Naive thymus-derived CD8-positive, alpha-beta T cell (primary cell): Measurements from ENCODE around the gene WSCD2. TPM values are rescaled to one million over a fixed set of nuclear protein-coding genes. Genes with fewer than 3 reads are reported as not detected.
A peak's percentile ranks its signal among the peaks of the same experiment; 100 is the strongest.

Experiments used
- ATAC-seq, 2 donors: fragments of 150-1000 bp; cut with Tn5 transposase in 1 of 2; sonication (Bioruptor Pico), chemical (Tn5 transposase) in 1 of 2; 1 replicate in 1 of 2; 2 replicates in 1 of 2; pipeline ENCODE4 v1.10.0; 2021; ENCODE audit warnings: mild to moderate bottlenecking in 2 of 2, moderate library complexity in 2 of 2
- POLR2A ChIA-PET: fragments of 350-600 bp; sonication (Branson Sonifier 250); formaldehyde crosslinking; loops from one replicate; lab custom pipeline; 2021; ENCODE audit warnings: antibody characterized with exemption; lab: Charles Lee
- DNase-seq, 10 donors: peaks; one replicate each; pipeline versions ENCODE4 v3.0.0 to v3.0.0-alpha.2; 2020 to 2022
- H3K27ac Mint-ChIP-seq, 10 donors: one replicate each; pipeline ENCODE4 v1.8.0; 2020 to 2022; ENCODE audit warnings: mild to moderate bottlenecking in 10 of 10, mixed read lengths in 10 of 10, moderate library complexity in 4 of 10, inconsistent platforms in 1 of 10
- H3K27me3 Mint-ChIP-seq, 5 donors: one replicate each; pipeline ENCODE4 v1.8.0; 2021 to 2022; ENCODE audit warnings: mixed read lengths in 5 of 5
- H3K36me3 Mint-ChIP-seq, 3 donors: one replicate each; pipeline ENCODE4 v1.8.0; 2020 to 2022; ENCODE audit warnings: mixed read lengths in 3 of 3, mild to moderate bottlenecking in 2 of 3, inconsistent platforms in 1 of 3
- H3K4me1 Mint-ChIP-seq, 4 donors: one replicate each; pipeline ENCODE4 v1.8.0; 2021 to 2022; ENCODE audit warnings: mixed read lengths in 4 of 4
- H3K4me3 Mint-ChIP-seq, 10 donors: one replicate each; pipeline ENCODE4 v1.8.0; 2020 to 2022; ENCODE audit warnings: mild to moderate bottlenecking in 10 of 10, mixed read lengths in 10 of 10, moderate library complexity in 6 of 10, inconsistent platforms in 1 of 10
- H3K9me3 Mint-ChIP-seq, 9 donors: one replicate each; pipeline ENCODE4 v1.8.0; 2020 to 2022; ENCODE audit warnings: mixed read lengths in 9 of 9, mild to moderate bottlenecking in 3 of 9, inconsistent platforms in 1 of 9, moderate library complexity in 1 of 9
- polyA plus RNA-seq, 3 donors: library from polyadenylated mRNA; unstranded; fragments of 300-500 nt; fragmentation: Illumina TruSeq; gene quantifications; one replicate each; pipeline ENCODE4 v1.2.3, GENCODE V29; 2021
- total RNA-seq, 8 experiments: library from RNA in 2 of 8; stranded (reverse) in 2 of 8; gene quantifications; one replicate each; pipeline ENCODE4 v1.2.3 and lab custom pipeline; 2021 to 2026

Gene WSCD2
- total and polyA plus RNA-seq, 5 experiments from 2014 or later: not detected

DNA sequence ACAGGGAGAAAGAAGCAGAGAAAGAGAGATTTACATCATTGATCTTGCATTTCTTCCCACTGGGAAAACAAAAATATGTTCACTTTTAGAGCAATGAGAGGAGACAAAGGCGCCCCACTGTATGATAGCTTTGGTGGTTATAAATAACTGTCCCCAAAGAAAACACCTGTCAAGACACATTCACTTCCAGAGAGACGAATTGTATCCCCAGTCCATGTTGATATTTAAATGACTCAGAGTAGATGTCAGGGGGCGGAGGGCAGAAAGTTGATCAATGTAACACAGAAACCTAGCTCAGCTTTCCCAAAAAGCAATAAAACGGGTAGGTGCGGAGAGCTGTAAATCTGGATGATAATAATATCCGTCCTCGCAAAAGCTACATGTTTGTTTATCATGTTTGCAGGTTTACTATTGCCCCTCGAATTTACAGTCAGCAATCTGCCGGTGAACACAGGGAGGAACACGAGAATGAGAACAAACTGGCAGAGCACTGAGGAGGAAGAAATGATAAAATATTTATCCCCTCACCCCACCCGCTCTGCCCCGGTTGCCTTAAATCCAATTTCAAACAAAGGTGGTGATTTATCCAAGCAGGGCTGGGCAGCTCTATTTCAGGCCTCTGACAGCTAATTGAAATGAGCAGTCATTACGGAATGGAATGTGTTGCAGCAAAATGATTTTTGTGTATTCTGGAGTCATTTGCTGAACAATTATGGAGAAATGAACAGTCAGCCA, 125.6 kb downstream of the WSCD2 start:
- H3K27ac Mint-ChIP-seq: peak overlapping the region in 1 of 10 donors; percentile 27
- H3K36me3 Mint-ChIP-seq: peaks cover 0 to 7% (median 0%) of the 10 kb centered on the region in 3 donors
- H3K27me3 Mint-ChIP-seq: peaks cover 23 to 56% (median 32%) of the 10 kb centered on the region in 5 donors
- POLR2A ChIA-PET: no interaction called here
- H3K4me3 Mint-ChIP-seq: no peak overlapping the region
- ATAC-seq (no peak), DNase-seq (no peak)
- peaks cover 0 to 12% (median 7%) of the 10 kb centered on the region in 9 donors for H3K9me3 Mint-ChIP-seq
- H3K4me1 Mint-ChIP-seq: peaks cover 0 to 5% (median under 1%) of the 10 kb centered on the region in 4 donors

DNA sequence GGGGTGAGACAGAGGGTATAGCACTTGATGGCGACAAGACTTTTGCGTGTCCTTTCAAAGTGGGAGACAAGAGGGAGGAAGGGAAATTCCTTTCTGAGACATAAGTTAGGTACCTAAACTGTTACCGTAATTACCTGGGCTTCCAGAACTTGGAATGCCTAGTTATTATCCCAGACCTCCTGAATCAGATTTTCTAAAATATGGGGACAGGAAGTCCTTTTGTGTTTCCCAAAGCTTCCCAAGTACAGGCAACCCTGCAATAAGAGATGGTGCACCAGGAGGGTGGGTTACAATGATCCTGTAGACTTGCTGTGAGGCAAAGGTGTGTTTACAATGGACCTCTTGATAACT, 126.1 kb downstream of the WSCD2 start:
- Mint-ChIP-seq H3K27me3 (peaks cover 20 to 51% (median 28%) of the 10 kb centered on the region in 5 donors), H3K4me3 (no peak overlapping the region), H3K27ac (no peak overlapping the region), H3K4me1 (peaks cover 0 to 5% (median under 1%) of the 10 kb centered on the region in 4 donors), H3K36me3 (peaks cover 0 to 12% (median 0%) of the 10 kb centered on the region in 3 donors), H3K9me3 (peaks cover 2 to 18% (median 13%) of the 10 kb centered on the region in 9 donors)
- DNase-seq (no peak), ATAC-seq (no peak)
- POLR2A ChIA-PET: no interaction called here

DNA sequence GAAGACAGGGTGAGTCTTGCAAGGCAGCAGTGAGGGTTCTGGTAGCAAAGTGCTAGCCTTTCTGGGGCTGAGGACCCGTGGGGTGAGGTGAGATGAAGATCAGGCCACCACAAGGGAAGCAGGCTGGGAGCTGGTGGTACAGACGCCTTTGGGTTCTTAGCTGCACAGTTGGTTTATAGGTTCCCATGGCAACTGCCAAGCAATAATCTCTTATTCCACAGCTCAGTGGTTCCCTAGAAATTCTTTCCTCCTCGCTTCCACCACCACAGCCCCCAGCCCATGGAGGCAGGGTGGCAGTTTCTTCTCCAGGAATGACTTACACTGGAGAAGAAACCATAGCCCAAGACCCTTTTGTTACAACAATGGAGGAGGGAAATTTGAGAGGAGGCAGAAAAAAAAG, 127.9 kb downstream of the WSCD2 start:
- DNase-seq (no peak), ATAC-seq (no peak)
- Mint-ChIP-seq H3K27me3 (peaks cover 11 to 33% (median 15%) of the 10 kb centered on the region in 5 donors), H3K27ac (no peak overlapping the region), H3K9me3 (peaks cover 11 to 34% (median 28%) of the 10 kb centered on the region in 9 donors), H3K4me1 (peaks cover 0 to 4% (median under 1%) of the 10 kb centered on the region in 4 donors), H3K36me3 (peaks cover 0 to 24% (median 0%) of the 10 kb centered on the region in 3 donors), H3K4me3 (no peak overlapping the region)
- POLR2A ChIA-PET: no interaction called here

DNA sequence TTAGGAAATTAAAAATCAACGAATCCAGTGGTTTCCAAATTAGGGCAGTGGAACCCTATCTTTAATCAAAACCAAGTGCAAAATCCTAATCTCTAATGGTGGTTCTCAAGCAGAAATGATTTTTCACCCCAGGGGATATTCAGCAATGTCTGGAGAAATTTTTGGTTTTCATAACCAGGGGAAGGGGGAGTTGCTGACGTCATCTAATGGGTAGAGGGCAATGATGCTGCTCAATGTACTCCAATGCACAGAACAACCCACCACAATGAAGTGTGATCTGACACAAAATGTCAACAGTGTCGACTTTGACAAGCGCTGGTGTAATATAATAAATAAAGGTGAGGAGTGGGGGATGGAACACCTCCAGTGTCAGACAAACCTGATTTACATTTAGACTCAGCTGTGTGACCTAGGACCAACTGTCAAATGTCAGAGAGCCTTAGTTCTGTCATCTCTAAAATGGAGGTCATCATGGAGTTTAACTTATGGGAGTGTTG, 128.6 kb downstream of the WSCD2 start:
- DNase-seq: no peak
- POLR2A ChIA-PET: no interaction called here
- H3K27me3 Mint-ChIP-seq: peaks cover 6 to 27% (median 13%) of the 10 kb centered on the region in 5 donors
- ATAC-seq: no peak
- no peak overlapping the region for H3K4me3 Mint-ChIP-seq
- peaks cover 0 to 3% (median under 1%) of the 10 kb centered on the region in 4 donors for H3K4me1 Mint-ChIP-seq
- peaks cover 11 to 37% (median 28%) of the 10 kb centered on the region in 9 donors for H3K9me3 Mint-ChIP-seq
- peaks cover 0 to 24% (median 0%) of the 10 kb centered on the region in 3 donors for H3K36me3 Mint-ChIP-seq
- no peak overlapping the region for H3K27ac Mint-ChIP-seq

DNA sequence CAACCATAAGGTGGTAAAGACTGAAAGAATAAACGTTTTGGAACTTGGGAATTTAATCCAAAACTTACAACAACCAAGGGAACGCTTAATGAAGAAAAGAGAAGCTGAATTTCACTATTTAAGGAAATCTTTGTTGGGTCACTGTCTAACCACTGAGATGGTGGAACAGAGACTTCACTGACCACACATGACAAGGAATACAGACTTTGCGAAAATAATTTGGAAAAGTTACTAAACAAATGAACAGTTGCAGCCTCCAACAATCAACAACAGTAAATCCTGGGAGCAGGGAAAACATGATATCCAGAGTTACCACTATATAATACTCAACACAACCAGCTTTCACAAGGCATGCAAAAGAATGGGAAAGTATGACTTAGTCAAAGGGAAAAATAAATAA, 131.0 kb downstream of the WSCD2 start:
- no peak overlapping the region for H3K27ac Mint-ChIP-seq
- ATAC-seq (no peak), DNase-seq (no peak)
- H3K9me3 Mint-ChIP-seq: peaks cover 14 to 42% (median 29%) of the 10 kb centered on the region in 9 donors
- H3K4me3 Mint-ChIP-seq: no peak overlapping the region
- peaks cover 0 to 29% (median 0%) of the 10 kb centered on the region in 3 donors for H3K36me3 Mint-ChIP-seq
- H3K4me1 Mint-ChIP-seq: no peaks in the 10 kb centered on the region
- POLR2A ChIA-PET: no interaction called here
- H3K27me3 Mint-ChIP-seq: peaks cover 6 to 18% (median 10%) of the 10 kb centered on the region in 5 donors

DNA sequence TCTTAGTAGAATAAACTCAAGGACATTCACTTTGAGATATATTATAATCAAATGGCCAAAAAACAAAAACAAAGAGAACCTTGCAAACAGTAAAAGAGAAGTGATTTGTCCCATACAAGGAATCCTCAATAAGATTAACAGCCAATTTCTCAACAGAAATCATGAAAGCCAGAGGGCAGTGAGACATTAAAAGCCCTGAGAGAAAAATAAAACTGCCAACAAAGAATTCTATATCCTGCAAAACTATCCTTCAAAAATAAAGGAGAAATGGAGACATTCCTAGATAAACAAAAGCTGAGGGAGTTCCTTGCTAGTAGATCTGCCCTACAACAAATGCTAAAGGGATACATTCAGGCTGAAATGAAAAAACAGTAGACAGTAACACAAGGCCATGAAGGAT, 131.9 kb downstream of the WSCD2 start:
- peaks cover 14 to 42% (median 29%) of the 10 kb centered on the region in 9 donors for H3K9me3 Mint-ChIP-seq
- POLR2A ChIA-PET: no interaction called here
- peaks cover 0 to 29% (median 0%) of the 10 kb centered on the region in 3 donors for H3K36me3 Mint-ChIP-seq

DNA sequence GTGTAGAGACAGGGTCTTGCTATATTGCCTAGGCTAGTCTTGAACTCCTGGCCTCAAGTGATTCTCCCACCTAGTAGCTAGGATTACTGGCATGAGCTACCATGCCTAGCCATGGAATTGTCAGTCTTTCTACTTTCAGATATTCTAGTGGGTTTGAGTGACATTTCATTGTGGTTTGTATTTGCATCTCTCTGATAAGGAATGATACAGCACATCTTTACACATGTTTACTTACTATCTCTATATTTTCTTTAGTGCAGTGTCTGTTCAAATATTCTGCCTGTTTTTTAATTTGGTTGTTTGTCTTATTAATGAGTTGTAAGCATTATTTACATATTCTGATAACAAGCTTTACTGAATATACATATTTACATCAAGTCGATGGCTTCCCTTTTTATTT, 136.4 kb downstream of the WSCD2 start:
- Mint-ChIP-seq H3K4me3 (no peak overlapping the region), H3K36me3 (peaks cover 0 to 14% (median 0%) of the 10 kb centered on the region in 3 donors), H3K9me3 (peaks cover 4 to 23% (median 15%) of the 10 kb centered on the region in 9 donors), H3K27ac (no peak overlapping the region), H3K4me1 (peaks cover 0 to 5% (median 0%) of the 10 kb centered on the region in 4 donors), H3K27me3 (peaks cover 7 to 19% (median 13%) of the 10 kb centered on the region in 5 donors)
- DNase-seq (no peak), ATAC-seq (no peak)
- POLR2A ChIA-PET: no interaction called here

More for the DNA sequence above, 131.9 kb downstream of the WSCD2 start:
- peaks cover 7 to 20% (median 11%) of the 10 kb centered on the region in 5 donors for H3K27me3 Mint-ChIP-seq
- H3K4me3 Mint-ChIP-seq: no peak overlapping the region
- H3K27ac Mint-ChIP-seq: no peak overlapping the region
- DNase-seq (no peak), ATAC-seq (no peak)
- no peaks in the 10 kb centered on the region for H3K4me1 Mint-ChIP-seq

DNA sequence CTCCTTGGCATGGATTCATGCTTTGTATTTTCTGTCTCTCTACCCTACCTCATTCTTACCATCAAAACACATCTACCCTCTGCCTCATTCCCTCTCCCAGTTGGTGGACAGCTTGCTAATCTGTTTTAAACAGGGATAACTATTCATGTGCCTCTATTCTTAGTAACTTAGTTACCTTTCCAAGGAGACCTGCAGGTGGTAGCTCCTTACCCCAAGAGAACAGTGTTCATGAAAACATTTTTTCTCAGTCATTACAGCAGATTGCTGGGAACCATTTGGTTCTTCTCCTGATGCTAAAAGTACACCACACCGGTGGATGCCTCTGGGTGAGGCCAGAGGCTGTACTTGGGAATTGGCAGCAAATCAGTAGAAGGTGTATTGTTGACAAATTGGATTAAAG, 137.0 kb downstream of the WSCD2 start:
- Mint-ChIP-seq H3K36me3 (peaks cover 0 to 8% (median 0%) of the 10 kb centered on the region in 3 donors), H3K4me1 (peaks cover 0 to 5% (median 0%) of the 10 kb centered on the region in 4 donors), H3K27ac (no peak overlapping the region), H3K9me3 (peaks cover 1 to 17% (median 9%) of the 10 kb centered on the region in 9 donors), H3K4me3 (no peak overlapping the region), H3K27me3 (peaks cover 7 to 19% (median 13%) of the 10 kb centered on the region in 5 donors)
- ATAC-seq (no peak), DNase-seq (no peak)
- POLR2A ChIA-PET: no interaction called here

DNA sequence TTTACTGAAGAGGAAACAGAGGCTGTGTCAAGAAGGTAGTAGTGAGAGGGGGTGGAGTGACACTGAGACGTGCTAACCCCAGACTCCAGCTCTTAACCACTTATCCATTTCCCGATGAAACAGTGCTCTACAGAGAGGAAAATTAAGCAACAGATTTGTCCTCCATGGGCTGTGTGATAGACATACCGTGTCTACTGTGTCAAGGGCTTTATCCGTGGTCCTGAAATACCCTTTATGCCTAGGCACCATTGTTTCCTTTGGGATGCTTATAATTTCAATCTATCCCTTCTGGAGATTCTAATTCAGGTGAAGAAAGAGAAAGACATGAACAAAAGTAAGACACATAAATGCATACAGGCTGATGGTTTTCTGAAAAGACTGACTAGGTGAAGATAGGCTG, 138.4 kb downstream of the WSCD2 start:
- H3K4me3 Mint-ChIP-seq: no peak overlapping the region
- peaks cover 0 to 9% (median 5%) of the 10 kb centered on the region in 9 donors for H3K9me3 Mint-ChIP-seq
- H3K4me1 Mint-ChIP-seq: peaks cover 0 to 5% (median 0%) of the 10 kb centered on the region in 4 donors

DNA sequence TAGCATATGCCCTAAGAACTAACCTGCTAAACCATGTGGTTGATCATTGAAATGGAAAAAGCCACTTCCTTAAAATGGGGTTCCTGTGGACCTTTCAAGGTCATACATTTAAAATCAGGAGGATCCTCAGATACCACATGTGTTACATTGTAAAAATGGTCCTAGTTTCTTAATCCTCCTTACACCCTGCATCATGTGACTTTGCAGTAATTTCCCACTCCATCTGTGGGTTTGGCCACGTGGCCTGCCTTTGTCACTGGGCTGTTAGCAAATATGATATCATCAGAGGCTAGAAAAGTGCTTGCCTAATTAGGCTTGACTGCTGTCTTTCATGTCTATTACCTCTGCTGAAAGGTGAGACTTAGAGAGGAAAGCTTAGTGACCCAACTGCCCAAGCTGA, 139.3 kb downstream of the WSCD2 start:
- Mint-ChIP-seq H3K4me3 (no peak overlapping the region), H3K27ac (no peak overlapping the region), H3K9me3 (peaks cover 0 to 9% (median 0%) of the 10 kb centered on the region in 9 donors), H3K4me1 (peaks cover 0 to 5% (median 0%) of the 10 kb centered on the region in 4 donors), H3K36me3 (peaks cover 0 to 3% (median 0%) of the 10 kb centered on the region in 3 donors), H3K27me3 (peaks cover 6 to 19% (median 10%) of the 10 kb centered on the region in 5 donors)
- DNase-seq (no peak), ATAC-seq (no peak)
- POLR2A ChIA-PET: no interaction called here

More for the DNA sequence above, 138.4 kb downstream of the WSCD2 start:
- Mint-ChIP-seq H3K36me3 (peaks cover 0 to 5% (median 0%) of the 10 kb centered on the region in 3 donors), H3K27me3 (peaks cover 7 to 19% (median 10%) of the 10 kb centered on the region in 5 donors), H3K27ac (no peak overlapping the region)
- POLR2A ChIA-PET: no interaction called here
- ATAC-seq (no peak), DNase-seq (no peak)

DNA sequence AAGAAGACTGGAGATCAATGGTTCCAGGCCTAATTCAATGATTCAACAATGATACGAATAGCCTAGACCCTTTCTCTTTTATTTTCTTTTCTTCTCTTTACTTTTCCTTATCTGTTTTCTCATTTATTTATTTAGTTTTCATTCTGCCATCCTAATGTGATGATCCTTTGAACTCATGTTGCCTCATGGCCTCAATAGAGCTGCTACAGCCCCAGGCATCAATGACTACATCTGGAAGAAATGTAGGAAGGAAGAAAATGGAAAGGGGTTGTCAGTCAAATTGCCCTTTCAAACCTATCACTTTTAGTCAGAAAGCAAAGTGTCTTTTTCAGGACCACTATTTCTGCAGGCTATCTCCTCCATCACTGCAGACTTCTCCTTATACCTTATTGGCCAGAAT, 140.1 kb downstream of the WSCD2 start:
- POLR2A ChIA-PET: no interaction called here
- H3K4me3 Mint-ChIP-seq: no peak overlapping the region
- ATAC-seq (no peak), DNase-seq (no peak)
- no peaks in the 10 kb centered on the region for H3K36me3 Mint-ChIP-seq
- no peak overlapping the region for H3K27ac Mint-ChIP-seq
- peaks cover 0 to 9% (median 0%) of the 10 kb centered on the region in 9 donors for H3K9me3 Mint-ChIP-seq
- H3K27me3 Mint-ChIP-seq: peaks cover 6 to 19% (median 10%) of the 10 kb centered on the region in 5 donors
- peaks cover 0 to 5% (median 0%) of the 10 kb centered on the region in 4 donors for H3K4me1 Mint-ChIP-seq

DNA sequence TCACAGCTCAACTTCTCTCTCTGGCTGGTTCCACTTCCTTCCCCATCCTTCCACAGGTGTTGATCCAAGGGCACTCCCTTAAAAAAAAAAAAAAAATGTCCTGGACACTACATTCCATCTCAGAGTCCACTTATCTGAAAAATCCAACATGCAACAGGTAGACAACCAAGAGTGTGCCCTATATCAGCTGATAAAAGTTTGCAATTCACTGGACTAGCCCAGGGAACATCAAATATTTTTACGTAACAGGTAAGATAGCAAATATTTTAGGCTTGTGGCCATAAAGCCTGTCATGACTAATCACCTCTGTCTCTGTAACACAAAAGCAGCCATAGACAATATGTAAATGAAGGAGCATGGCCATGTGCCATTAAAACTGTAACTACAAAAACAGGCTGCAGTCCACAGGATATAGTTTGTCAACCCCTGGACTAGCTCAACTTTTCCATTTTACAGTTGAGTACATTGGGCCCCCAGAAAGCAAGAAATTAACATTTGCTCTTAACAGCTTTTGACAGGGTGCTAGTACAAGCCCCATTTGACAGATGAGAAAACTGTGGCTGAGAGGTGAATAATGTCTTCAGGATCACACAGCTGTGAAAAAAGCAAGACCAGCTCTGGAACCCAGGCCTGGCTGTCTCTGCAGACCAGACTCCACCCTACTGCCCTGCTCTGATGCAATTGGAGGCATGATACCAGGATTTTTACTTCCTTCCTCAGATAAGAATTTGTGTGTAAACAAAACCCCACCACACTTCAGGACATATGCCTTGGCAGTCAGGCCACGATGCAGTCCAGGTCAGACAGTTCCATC, 141.2 kb downstream of the WSCD2 start:
- no peak overlapping the region for H3K4me3 Mint-ChIP-seq
- H3K27me3 Mint-ChIP-seq: peaks cover 6 to 11% (median 7%) of the 10 kb centered on the region in 5 donors
- POLR2A ChIA-PET: no interaction called here

More for the DNA sequence above, 141.2 kb downstream of the WSCD2 start:
- ATAC-seq: no peak
- no peak for DNase-seq
- Mint-ChIP-seq H3K27ac (no peak overlapping the region), H3K9me3 (peaks cover 0 to 5% (median 0%) of the 10 kb centered on the region in 9 donors), H3K36me3 (no peaks in the 10 kb centered on the region), H3K4me1 (peaks cover 0 to 5% (median 0%) of the 10 kb centered on the region in 4 donors)
